GM18868 (cell line): Measurements from ENCODE around the gene ITIH1.

Experiments used
- ATAC-seq: cut with Tn5 transposase; IDR thresholded peaks from one replicate; pipeline ENCODE4 v1.9.1; 2021; ENCODE audit warnings: mild to moderate bottlenecking, moderate library complexity; ENCODE audit not compliant: unreplicated experiment

Gene ITIH1

GRCh38 chr3:52788890-52789745, 11.7 kb downstream of the ITIH1 start:
- no peak for ATAC-seq

- ATAC-seq, result no peak
Observed at GRCh38 chr3:52789746-52790040, 12.3 kb downstream of the ITIH1 start.

DNA sequence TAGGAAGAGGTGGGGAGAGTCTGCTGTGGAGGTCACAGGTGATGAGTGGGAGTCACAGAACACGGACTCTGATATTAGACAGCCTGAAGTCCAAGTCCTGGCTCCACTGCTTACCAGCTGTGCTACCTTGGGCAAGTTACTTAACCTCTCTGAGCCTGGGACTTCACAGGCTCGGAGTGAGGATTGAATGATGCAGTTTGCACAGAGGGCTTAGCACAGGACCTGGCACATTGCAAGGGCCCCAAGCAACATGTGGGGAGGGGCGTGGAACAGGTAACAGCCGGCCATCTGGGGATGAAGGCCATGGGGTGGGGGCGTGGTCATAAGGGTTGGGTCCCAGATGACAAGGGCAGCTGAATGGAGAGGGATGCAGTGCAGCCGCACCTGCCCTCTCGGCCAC, 12.9 kb downstream of the ITIH1 start:
- ATAC-seq, result no peak

DNA sequence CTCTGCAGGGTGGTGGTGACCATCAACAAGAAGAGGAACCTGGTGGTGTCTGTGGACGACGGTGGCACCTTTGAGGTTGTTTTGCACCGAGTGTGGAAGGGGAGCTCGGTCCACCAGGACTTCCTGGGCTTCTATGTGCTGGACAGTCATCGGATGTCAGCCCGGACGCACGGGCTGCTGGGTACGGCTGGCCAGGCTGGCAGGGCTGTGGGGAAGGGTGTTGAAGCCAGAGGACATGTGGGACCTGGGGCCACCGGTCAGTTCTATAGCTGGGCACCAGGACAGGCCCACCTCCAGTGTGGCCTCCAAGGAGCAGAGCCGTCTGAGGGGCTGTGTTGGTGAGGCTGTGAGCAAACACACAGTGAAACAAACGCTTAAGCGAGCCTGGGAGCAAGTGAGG, 13.3 kb downstream of the ITIH1 start:
- ATAC-seq, result no peak

DNA sequence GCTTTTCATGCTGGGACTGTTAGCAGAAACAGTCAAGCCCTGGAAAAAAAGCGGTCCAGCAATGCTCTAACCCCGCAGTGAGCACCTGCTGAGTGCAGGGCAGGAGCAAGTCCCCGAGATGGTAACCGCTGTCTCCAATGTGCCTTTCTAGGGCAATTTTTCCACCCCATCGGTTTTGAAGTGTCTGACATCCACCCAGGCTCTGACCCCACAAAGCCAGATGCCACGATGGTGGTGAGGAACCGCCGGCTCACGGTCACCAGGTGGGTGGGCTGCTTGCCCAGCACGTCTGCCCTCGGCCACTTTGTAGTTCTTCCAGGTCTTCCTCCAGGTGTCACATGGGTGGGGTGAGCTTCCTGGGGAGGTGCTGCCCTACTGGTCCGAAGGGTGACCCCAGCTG, 14.0 kb downstream of the ITIH1 start:
- no peak for ATAC-seq

GRCh38 chr3:52791928-52792327, 14.5 kb downstream of the ITIH1 start:
- ATAC-seq, result no peak

GRCh38 chr3:52792413-52792812, 15.0 kb downstream of the ITIH1 start:
- ATAC-seq, result no peak

GRCh38 chr3:52792961-52793695, 15.7 kb downstream of the ITIH1 start:
- ATAC-seq, result no peak

GRCh38 chr3:52793702-52794611, 16.6 kb downstream of the ITIH1 start:
- ATAC-seq, result no peak

- ATAC-seq, result no peak
Observed at GRCh38 chr3:52794612-52795099, 17.3 kb downstream of the ITIH1 start, which contains the start of gene ITIH3. Gene ITIH3, plus strand, starts transcription at chr3:52794796. Its CDS starts 8 bp downstream, at chr3:52794804.

- no peak for ATAC-seq
Observed at GRCh38 chr3:52795298-52795900, 18.0 kb downstream of the ITIH1 start.

DNA sequence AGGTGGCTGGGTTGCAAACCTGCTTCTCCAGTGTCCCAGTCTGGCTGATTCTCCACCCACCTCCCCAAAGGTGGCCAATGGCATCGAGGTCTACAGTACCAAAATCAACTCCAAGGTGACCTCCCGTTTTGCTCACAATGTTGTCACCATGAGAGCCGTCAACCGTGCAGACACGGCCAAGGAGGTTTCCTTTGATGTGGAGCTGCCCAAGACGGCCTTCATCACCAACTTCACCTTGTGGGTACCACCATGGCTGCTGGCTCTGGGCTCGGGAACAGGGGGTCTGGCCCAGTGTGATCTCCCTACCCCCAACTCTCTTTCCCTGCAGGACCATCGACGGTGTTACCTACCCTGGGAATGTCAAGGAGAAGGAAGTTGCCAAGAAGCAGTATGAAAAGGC, 19.0 kb downstream of the ITIH1 start:
- ATAC-seq, result no peak

DNA sequence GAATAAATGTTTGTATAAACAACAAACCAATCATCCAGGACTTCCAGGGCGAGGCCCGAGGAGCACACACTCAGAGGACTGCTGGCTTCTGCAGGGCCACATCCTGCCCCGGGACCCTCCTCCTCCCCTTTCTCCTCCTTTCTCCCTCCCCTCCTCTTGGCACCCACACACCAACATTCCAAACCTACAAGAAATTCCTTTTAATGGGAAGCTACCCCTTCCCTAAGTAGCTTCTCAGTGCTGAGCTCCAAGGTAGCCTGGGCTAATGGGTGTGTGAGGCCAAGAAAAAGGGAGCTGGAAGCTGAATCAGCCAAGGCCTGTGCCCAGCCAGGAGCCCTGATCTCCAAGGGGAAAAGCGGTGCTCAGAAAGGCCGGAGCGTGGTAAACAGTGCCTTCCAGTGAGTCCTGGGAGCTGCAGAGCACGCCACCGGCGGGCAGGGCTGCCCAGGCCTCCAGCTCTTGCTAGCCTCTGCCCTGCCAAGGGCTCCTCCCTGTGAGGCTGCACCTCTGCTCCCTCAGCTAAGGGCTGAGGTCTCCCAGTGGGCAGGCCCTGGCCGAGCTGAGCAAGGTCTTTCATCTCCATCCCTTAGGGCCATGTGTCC, 21.1 kb downstream of the ITIH1 start:
- ATAC-seq, result no peak

DNA sequence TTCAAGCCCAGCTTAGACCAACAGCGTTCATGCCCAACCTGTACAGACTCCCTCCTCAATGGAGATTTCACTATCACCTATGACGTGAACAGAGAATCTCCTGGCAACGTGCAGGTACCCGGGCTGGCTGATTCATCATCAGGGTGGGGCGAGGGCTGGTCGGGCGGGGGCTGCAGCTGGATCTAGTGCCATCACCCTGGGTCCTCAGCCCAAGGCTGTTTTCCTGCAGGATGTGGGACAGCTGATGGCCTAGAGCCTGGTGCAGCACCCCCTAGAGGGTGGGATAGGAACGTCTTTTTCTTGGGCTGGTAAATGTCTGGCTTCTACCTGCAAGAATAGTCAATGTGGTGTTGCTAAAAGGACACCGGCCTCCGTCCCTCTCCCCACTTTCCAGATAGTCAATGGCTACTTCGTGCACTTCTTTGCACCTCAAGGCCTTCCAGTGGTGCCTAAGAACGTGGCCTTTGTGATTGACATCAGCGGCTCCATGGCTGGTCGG, 21.6 kb downstream of the ITIH1 start:
- ATAC-seq, result no peak

GRCh38 chr3:52800079-52800478, 22.7 kb downstream of the ITIH1 start:
- ATAC-seq, result no peak

DNA sequence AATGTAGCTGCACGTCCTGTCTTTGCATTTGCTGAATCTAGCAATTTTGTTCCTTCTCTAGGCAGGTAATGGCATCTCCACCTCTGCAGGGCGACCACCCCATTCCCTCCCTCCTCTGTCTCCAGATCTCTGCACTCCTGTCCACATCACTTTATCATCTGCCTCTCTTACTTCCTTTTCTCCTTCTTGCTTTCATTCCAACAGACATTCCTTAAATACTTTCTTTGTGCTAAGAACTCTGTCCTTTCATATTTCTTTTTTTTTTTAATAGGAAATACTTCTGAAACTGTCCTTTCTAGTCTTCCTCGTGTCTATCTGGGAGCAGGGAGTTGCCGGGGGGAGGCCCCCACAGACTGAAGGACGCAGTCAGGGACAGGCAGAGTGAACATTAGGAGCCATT, 24.4 kb downstream of the ITIH1 start:
- ATAC-seq, result no peak

- no peak for ATAC-seq
Observed at GRCh38 chr3:52805270-52806039, 28.1 kb downstream of the ITIH1 start.

GRCh38 chr3:52809149-52809548, 31.8 kb downstream of the ITIH1 start:
- no peak for ATAC-seq

- no peak for ATAC-seq
Observed at GRCh38 chr3:52809662-52810377, 32.4 kb downstream of the ITIH1 start.
